HG03378 (cell line): ENCODE data around the gene OTUD5.
A peak's percentile ranks its signal among the peaks of the same experiment; 100 is the strongest.
"Not testable (repeated sequence)": the region's sequence is repeated elsewhere in the genome, so short reads cannot be mapped to it uniquely, and the experiment has no call there.

Source experiments
- ATAC-seq: cut with Tn5 transposase; IDR thresholded peaks from one replicate; pipeline ENCODE4 v1.9.1; 2021; ENCODE audit warnings: mild to moderate bottlenecking, moderate library complexity; ENCODE audit not compliant: unreplicated experiment

OTUD5 gene, protein sequence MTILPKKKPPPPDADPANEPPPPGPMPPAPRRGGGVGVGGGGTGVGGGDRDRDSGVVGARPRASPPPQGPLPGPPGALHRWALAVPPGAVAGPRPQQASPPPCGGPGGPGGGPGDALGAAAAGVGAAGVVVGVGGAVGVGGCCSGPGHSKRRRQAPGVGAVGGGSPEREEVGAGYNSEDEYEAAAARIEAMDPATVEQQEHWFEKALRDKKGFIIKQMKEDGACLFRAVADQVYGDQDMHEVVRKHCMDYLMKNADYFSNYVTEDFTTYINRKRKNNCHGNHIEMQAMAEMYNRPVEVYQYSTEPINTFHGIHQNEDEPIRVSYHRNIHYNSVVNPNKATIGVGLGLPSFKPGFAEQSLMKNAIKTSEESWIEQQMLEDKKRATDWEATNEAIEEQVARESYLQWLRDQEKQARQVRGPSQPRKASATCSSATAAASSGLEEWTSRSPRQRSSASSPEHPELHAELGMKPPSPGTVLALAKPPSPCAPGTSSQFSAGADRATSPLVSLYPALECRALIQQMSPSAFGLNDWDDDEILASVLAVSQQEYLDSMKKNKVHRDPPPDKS

DNA sequence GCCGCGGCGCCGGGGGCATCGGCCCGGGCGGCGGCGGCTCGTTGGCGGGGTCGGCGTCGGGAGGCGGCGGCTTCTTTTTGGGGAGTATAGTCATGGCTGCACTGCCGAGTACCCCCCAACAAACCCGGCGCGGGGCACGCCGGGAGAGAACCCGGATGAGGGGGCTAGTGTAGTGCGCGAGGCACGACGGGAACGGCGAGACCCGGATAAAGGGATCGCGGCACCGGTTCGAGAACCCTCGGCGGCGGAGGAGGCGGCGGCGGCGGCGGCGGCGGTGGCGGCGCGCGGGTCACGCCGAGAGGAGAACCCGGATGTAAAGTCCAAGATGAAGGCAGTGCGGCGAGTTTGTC, at the start of gene OTUD5:
Gene OTUD5, minus strand, starts transcription at position 131 of the 350 bp plus-strand sequence. Its CDS starts 37 bp downstream, at position 94.
- peak; percentile 25 for ATAC-seq

GRCh38 chrX:49003696-49004095, 46.3 kb upstream of the OTUD5 start:
- no peak for ATAC-seq

GRCh38 chrX:49002091-49002935, 44.9 kb upstream of the OTUD5 start, which contains the start of gene GRIPAP1:
GRIPAP1 (minus strand) TSS chrX:49002264; CDS start chrX:49002229, 35 bp downstream.
- ATAC-seq: peak; percentile 83

DNA sequence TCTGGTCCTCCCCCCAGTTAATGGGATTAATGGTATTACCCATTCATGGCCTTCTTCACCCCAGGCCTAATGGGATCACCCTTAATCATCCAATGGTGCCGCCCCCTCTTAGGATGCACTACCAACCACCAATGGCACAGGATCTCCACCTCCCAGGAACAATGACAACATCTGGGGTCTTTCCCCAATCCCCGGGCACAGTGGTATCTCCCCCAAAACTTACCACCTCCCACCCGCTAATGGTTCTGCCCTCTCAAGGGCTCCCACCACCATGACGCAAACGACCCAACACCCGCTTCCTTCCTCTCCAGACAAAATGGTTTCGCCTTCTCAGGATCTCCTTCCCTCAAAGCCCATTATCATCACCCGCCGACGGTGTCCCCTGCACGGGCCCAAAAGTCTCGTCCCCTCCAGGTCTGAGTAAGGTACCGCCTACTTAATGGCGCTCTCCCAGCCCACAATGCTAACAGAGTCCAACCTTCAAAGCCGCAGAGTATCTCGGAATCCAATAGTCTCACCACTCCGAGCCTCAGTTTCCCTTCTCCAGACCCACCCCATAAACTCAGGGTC, 44.2 kb upstream of the OTUD5 start:
- ATAC-seq: peak; percentile 6

DNA sequence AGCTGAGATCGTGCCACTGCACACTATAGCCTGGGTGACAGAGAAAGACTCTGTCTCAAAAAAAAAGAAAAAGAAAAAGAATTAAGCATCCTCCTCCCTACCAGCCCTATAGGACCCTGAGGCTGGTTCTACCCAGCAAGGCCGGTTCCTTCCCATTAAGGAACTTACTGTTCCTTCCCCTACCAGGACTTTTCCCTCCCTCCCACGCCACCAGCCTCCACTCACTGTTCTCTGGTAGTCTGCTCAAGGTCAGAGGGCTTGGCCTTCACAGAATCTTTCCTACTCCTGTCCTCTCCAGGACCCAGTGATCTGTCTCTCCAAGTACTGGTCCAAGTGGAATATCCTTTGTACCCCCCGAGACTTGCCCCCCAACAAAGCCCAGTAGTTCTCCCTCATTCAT, 43.2 kb upstream of the OTUD5 start:
- ATAC-seq: no peak

DNA sequence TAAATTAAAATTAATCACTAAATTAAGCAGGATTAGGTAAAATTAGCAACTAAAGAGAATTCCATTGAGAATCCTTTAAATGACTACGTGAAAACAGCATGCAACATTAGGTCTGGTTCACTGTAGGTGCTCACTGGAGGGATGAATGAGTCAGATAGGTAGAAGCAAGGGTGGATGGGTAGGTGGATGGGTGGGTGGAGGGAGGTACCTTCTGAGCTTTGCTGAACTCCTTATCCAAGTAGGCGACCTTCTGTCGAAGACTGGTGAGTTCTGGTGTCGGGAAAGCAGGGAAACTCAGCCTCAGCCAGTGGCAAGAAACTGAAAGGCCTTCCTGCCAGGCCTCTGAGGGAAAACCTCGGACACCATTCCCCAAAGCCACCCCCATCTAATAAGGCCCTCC, 41.6 kb upstream of the OTUD5 start:
- no peak for ATAC-seq

DNA sequence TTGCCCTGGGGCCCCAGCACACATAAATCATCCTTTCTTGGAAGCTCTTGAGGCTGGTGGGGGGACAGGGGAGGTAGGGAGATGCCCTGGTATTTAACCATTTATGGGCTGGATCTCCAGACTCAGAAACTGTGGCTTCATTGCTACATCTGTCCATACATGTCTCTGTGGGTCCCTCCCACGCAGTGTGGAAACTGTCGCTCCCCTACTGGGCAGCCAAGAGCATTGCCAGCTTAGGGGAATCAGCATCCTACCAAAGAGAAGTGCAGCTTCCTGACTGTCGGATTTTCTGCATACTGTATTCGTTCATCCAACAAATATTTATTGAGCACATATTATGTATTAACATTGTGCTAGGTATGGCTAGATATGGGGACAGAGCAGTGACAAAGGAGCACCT, 41.0 kb upstream of the OTUD5 start:
- ATAC-seq: no peak

GRCh38 chrX:48997865-48998264, 40.5 kb upstream of the OTUD5 start:
- no peak for ATAC-seq

GRCh38 chrX:48997455-48997854, 40.0 kb upstream of the OTUD5 start:
- ATAC-seq: no peak

- ATAC-seq: no peak
Observed at GRCh38 chrX:48996969-48997368, 39.6 kb upstream of the OTUD5 start.

GRCh38 chrX:48992341-48992740, 34.9 kb upstream of the OTUD5 start:
- ATAC-seq: no peak

DNA sequence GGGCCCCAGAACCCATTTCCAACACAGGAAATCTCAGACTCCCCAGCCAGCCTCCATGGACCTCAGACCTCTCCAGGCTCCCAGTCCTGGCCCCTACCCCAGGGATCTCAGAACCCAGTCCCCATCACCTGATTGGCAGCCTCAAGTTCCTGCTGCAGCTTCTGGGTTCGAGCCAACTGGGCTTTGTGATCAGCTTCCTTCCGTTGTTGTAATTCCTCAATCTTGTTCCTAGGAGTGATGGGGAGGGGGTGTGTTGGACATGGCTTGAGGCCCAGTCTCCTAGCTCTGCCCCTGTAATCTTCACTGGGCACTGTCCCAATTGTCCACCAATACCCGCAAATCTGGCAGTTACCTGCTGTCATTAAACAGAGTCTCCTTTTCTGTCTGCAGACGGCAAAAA, 32.1 kb upstream of the OTUD5 start:
- no peak for ATAC-seq

- no peak for ATAC-seq
Observed at GRCh38 chrX:48983896-48984295, 26.5 kb upstream of the OTUD5 start.

DNA sequence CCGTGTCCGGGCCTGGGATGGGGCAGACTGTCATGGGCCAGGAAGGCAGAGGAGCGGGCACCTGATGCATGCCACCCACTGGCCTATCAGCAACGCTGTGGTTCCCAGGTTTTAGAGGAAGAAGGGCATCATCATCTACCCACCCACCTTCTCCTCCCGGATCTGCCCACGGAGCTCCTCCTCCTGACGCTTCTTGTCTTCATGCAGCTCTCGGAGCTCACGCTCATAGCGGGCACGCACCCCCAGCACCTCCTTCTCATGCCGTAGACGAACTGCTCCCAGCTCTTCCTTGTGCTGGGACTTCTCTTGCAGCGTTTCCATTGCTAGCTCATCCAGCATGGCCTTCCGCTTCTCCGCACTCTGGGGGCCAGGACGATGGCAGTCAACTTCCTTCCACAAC, 25.7 kb upstream of the OTUD5 start:
- ATAC-seq: no peak

DNA sequence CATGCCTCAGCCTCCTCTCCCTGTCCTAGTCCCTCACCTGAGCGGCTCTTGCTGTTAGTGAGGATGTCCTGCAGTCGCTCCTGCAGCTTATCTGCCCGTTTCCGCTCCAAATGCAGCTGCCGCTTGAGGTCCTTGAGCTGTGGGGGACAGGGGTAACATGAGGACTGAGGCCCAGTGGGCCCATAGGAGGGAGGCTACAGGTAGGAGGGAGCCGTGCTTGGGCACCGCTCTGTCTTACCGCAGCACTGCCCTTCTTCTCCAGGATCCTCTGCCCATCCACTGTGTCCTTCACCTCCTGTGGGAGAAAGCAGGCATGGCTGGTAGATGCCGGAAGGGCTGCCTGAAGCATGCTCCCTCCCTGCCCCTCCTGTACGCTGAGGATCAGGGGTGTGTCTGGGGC, 23.8 kb upstream of the OTUD5 start:
- no peak for ATAC-seq

DNA sequence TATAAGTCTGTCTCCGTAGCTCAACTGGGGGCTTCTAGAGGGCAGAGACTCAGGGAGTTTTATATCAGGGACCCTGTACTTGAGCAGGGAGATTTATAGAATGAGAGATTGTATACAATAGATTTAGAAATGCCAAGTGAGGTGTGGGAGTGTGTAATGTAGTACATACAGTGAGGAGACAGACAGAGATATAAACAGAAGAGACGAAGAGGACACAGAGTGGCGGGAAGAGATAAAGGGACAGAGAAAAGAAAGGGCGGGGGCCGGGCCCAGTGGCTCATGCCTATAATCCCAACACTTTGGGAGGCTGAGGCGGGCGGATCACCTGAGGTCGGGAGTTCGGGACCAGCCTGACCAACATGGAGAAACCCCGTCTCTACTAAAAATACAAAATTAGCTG, 22.9 kb upstream of the OTUD5 start:
- not testable (repeated sequence) for ATAC-seq

GRCh38 chrX:48978226-48978625, 20.8 kb upstream of the OTUD5 start:
- ATAC-seq: no peak

DNA sequence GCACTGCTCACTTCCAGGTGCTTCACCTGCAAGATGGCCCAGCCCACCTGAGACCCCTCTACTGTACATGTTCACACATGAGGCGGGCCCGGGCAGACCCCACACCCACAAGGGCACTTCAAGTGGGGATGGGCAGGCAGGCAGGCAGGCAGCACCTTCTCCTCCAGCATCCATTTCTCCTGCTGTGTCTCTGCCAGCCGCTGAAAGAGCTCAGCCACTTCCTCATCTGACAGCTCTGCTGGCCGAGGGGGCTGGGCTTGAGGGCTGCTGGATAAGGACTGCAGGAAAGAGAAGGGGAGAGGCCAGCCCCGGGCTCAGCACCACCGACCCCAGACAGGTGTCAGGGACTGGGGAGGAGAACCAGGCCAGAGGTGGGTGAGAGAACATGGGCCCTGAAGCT, 18.7 kb upstream of the OTUD5 start:
- no peak for ATAC-seq

DNA sequence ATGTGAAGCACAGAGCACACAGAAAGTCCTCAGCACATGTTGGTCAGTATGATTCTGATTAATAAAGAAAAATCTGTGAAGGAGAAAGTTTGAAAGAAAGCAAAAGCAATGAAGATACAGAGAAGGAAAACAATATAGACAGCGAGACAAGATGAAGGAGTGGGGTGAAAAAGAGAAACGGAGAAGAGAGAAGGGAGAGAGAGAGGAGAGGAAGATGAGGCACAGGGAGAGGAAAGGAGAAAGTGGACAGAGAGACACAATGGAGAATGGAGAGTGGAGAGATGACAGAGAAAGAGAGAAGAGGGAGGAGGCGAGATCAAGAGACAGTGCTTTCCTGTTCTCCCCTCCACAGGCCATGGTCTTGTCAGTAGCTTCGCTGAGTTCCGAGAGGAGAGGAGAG, 18.1 kb upstream of the OTUD5 start:
- no peak for ATAC-seq

DNA sequence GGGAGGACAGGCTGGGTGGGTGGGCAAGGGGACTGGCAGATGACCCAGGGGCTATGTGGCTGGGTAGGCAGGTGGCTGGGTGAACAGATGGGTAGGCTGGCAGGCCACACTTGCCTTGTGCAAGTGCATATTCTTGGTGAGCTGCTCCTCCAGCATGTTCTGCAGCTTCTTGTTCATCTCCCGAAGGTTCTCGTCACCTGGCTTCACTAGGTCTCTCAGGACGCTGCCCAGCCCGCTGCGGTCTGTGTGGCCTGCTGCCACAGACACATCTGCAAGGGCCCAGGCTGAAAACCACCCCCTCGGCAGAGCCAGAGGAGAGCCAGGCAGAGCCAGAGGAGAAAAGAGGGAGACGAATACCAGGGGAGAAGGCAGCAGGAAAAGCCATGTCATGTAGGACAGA, 17.6 kb upstream of the OTUD5 start:
- no peak for ATAC-seq

DNA sequence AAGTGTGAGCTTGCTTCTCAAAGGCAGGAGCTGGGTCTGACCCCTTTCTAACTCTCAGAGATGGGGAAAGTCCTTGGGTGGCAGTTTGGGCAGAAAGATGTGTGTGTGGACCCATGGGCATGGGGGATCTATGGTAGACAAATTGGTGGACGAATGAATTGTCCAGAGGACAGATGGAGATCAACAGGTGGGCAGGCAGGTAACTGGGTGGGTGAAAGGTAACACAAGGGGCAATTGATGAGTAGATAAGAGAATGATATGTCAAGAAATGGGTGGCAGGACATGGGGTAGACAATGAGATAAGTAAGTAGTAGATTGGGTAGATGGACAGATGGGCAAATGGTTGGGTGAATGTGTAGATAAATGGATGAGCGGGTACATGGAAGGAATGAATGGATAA, 17.2 kb upstream of the OTUD5 start:
- no peak for ATAC-seq
